HG03469 (cell line): ENCODE results near the gene MTX1.
"Not testable (repeated sequence)": the region's sequence is repeated elsewhere in the genome, so short reads cannot be mapped to it uniquely, and the experiment has no call there.

Experiments used
- ATAC-seq: cut with Tn5 transposase; IDR thresholded peaks from one replicate; pipeline ENCODE4 v1.9.1; 2021; ENCODE audit warnings: mild to moderate bottlenecking, moderate library complexity, moderate number of reproducible peaks; ENCODE audit not compliant: unreplicated experiment

MTX1 gene

GRCh38 chr1:155186794-155187455 lies 21.6 kb upstream of the MTX1 start:
- ATAC-seq: no peak

DNA sequence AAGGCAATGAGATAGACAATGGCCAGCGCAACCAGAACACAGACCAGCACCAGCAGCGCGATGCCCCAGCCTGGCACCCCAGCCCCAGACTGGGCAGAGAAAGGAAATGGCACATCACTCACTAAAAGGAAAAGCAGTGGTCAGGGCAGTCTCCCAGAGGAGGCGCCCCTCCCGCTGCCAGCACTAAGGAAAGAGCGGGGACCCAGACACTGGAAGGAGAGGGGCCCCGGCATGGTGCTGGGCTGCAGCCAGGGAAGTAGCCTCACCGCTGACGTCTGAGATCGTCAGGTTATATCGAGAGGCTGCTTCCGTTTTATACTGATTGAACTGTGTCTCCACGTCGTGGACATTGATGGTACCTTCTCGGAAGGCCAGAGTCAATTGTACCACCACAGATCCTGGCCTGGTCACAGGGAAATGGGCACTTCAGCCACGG lies 21.0 kb upstream of the MTX1 start:
- no peak for ATAC-seq

DNA sequence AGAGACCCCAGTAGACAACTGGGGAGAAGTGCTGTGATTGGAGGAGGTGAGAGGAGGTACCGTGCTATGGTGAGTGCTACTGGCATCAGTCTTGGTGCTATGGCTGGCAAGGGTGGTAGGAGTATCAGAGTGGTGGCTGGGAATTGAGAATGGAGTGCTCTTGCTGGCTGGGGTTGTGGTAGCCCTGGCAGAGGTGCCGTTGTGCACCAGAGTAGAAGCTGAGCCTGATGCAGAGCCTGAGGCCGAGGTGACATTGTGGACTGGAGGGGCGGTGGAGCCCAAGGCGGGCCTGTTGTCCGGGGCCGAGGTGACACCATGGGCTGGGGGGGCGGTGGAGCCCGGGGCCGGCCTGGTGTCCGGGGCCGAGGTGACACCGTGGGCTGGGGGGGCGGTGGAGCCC lies 20.2 kb upstream of the MTX1 start:
- no peak for ATAC-seq

DNA sequence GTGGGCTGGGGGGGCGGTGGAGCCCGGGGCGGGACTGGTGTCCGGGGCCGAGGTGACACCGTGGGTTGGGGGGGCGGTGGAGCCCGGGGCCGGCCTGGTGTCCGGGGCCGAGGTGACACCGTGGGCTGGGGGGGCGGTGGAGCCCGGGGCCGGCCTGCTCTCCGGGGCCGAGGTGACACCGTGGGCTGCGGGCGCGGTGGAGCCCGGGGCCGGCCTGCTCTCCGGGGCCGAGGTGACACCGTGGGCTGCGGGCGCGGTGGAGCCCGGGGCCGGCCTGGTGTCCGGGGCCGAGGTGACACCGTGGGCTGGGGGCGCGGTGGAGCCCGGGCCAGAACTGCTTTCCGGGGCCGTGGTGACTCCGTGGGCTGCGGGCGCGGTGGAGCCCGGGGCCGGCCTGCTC lies 18.6 kb upstream of the MTX1 start:
- ATAC-seq: not testable (repeated sequence)

DNA sequence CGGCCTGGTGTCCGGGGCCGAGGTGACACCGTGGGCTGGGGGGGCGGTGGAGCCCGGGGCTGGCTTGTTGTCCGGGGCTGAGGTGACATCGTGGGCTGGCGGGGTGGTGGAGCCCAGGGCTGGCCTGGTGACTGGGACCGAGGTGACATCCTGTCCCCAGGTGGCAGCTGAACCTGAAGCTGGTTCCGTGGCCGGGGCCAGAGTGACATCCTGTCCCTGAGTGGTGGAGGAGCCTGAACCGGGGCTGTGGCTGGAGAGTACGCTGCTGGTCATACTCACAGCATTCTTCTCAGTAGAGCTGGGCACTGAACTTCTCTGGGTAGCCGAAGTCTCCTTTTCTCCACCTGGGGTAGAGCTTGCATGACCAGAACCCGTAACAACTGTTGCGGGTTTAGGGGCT lies 16.6 kb upstream of the MTX1 start:
- ATAC-seq: no peak

- no peak for ATAC-seq
Observed at GRCh38 chr1:155192346-155193274, 15.9 kb upstream of the MTX1 start.

DNA sequence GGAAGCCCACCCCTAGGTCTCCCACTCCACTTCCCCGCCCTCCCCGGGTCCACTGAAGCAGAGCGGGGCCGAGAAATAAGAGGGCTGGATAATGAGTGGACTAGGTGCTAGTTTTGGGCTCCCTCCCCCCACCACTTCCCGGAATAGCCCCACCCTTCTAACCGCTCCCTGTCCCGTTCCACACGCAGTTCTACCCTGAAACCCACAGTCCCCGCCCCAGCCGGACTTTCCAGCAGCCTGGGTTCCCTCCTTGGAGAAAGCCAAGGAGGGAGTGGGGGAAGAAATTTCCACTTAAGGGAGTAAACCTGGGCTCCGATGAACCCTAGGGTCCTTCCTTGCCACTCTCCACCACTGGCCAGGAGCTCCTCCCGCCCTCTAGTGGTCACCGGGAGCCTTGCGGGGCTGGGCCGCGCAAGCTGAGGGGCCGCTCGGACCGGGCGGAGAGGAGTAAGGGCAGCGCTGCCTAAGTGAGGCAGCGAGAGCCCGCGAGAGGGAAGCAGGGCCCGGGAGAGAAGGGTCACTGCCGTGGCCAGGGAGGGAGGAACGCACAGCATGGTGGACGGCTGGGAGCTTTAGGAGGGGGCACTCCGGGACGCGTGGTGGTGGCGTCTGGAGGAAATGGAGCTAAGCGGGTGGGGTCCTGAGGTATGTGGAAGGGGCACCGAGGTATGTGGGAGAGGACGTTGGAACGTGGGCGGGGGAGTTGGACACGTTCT lies 15.1 kb upstream of the MTX1 start:
- no peak for ATAC-seq

DNA sequence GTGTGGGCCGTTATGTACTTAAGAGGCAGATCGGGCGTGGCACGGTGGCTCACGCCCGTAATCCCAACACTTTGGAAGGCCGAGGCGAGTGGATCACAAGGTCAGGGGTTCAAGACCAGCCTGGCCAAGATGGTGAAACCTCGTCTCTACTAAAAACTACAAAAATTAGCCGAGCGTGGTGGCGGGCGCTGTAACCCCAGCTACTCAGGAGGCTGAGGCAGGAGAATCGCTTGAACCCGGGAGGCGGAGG lies 14.6 kb upstream of the MTX1 start:
- ATAC-seq: not testable (repeated sequence)

- no peak for ATAC-seq
Observed at GRCh38 chr1:155195201-155196102, 13.0 kb upstream of the MTX1 start.

- no peak for ATAC-seq
Observed at GRCh38 chr1:155196103-155196892, 12.2 kb upstream of the MTX1 start.

- ATAC-seq: no peak
Observed at GRCh38 chr1:155196893-155197638, 11.4 kb upstream of the MTX1 start.

DNA sequence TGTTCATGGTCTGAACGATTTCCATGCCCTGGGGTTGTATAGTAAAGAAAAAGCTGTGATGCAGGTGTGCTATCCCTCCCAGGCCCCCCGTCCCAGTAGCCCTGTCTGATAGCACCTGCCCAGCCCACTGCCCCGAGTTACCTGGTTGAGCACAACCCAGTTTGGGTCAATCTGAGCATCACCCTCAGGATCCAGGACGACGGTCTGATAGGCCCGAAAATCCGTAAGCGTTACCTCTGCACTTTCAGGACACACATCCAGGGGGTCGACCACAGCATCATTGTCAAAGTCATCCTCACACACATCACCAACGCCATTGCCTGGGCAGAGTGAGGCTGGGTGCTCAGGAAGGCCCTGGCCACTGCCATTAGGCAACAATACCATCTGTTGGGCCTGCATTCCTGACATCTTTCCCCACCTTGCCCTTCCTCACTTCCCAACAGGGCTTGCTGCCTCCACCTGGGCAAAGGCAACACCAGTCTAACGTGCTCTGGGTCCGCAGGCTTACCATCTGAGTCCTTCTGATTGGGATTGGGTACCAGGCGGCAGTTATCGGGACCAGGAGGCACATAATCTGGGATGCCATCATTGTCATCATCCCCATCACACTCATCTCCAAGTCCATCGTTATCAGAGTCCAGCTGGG lies 10.5 kb upstream of the MTX1 start:
- ATAC-seq: no peak

DNA sequence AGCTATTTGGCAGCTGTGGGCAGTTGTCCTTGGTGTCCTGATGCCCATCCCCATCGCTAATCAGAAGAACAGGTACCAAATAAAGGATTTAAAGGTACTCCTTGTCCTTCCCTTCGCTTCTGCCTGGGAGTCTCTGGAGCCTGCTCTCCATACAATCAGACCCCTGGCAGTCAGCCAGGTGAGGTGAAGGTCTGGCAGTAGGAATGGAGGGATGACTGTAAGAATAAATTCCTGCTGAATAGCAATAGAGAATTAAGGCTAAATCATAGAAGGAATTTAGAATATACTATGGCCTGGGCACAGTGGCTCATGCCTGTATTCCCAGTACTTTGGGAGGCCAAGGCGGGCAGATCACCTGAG lies 10.0 kb upstream of the MTX1 start:
- ATAC-seq: no peak

DNA sequence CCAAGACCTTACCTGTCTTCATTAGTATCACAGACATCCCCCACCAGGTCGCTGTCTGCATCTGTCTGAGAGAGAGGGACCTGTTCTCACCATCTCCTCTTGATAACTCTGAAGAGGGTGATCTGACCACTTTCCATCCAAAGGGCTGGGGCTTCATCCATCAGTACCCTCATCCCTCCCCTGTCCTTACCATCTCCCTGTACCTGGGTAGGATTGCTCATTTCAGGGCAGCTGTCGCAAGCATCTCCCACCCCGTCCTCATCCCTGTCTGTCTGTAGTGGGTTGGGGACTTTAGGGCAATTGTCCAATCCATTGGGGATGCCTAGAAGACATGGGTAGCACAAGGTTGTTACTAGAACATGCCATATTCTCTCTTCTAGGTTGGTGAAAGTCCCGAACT lies 8.7 kb upstream of the MTX1 start:
- ATAC-seq: no peak

DNA sequence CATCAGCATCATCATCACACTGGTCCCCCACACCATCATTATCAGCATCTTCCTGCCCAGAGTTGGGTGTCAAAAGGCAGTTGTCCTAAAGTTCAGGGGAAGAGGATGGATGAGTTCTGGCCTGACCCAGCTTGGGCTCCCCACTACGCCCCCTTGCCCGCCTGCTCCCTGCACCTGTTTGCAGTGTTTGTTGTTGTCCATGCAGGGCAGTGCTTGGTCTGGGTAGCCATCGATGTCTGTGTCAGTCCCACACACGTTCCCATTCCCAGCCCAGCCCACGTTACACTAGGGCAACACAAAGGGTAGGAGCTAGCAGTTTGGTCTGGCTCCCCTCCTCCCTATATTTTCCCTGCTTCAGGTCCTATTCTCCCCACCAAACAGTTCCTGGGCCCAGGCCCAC lies 7.6 kb upstream of the MTX1 start:
- ATAC-seq: no peak

GRCh38 chr1:155202198-155202597 lies 6.3 kb upstream of the MTX1 start:
- no peak for ATAC-seq

GRCh38 chr1:155202731-155203515 lies 5.6 kb upstream of the MTX1 start:
- ATAC-seq: no peak

DNA sequence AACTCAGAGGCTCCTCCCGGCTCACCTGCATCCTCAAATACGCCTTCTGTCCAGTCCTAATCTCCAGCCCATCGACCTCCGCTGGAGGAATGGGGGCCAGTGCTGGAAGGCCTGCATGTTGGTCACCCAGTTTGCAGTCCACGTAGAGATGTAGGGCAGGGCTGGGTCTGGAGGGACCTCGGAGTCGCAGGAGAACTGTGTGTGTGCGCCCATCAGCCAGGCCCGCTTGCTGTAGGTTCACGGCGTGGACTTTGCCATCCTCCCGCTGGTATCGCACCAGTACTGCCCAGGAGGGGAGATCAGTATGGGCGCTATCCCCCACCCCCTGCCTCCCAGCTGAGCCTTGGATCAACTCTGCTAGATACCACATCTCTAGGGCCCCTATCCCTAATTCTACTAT lies 3.5 kb upstream of the MTX1 start:
- no peak for ATAC-seq
